Stomach (tissue), 9 donors: Measurements from ENCODE around the gene SUPT4H1. TPM values are rescaled to one million over a fixed set of nuclear protein-coding genes. Genes with fewer than 3 reads are reported as not detected.

Source experiments
- DNase-seq, 2 donors: peaks; one replicate each; pipeline versions ENCODE4 v3.0.0 to v3.0.0-alpha.2; 2013 to 2019
- H3K27ac ChIP-seq, 5 donors: fragments of 200-600 bp in 4 of 5; sonication (generic) in 4 of 5; one replicate each; pipeline ENCODE4 v1.5.1; 2013 to 2019; ENCODE audit warnings: mild to moderate bottlenecking in 1 of 5, moderate library complexity in 1 of 5
- H3K27me3 ChIP-seq, 3 donors: fragments of 200-600 bp; sonication (generic); one replicate each; pipeline ENCODE4 v1.5.1; 2017 to 2019; ENCODE audit warnings: mixed run types in 1 of 3
- H3K36me3 ChIP-seq, 4 donors: fragments of 200-600 bp; sonication (generic); 1 replicate in 3 of 4; 2 replicates in 1 of 4; pipeline ENCODE4 v1.5.1; 2016 to 2019
- H3K4me1 ChIP-seq, 4 donors: fragments of 200-600 bp; sonication (generic); one replicate each; pipeline ENCODE4 v1.5.1; 2016 to 2019
- H3K4me3 ChIP-seq, 4 donors: fragments of 200-600 bp; sonication (generic) in 3 of 4; one replicate each; pipeline ENCODE4 v1.5.1; 2016 to 2019; ENCODE audit warnings: mild to moderate bottlenecking in 1 of 4
- H3K9me3 ChIP-seq, 4 donors: fragments of 200-600 bp; sonication (generic); one replicate each; pipeline ENCODE4 v1.5.1; 2016 to 2019
- EP300 ChIP-seq: sonication (generic); formaldehyde crosslinking; IDR thresholded peaks from one replicate; pipeline ENCODE4 v1.6.1; 2017; ENCODE audit warnings: antibody characterized with exemption
- POLR2A ChIP-seq, 4 donors: fragments of 450-650 bp; IDR thresholded peaks; one replicate each; pipeline ENCODE4 v1.6.1; 2016; ENCODE audit warnings: antibody characterized with exemption in 4 of 4, control low read depth in 2 of 4, mild to moderate bottlenecking in 1 of 4, moderate library complexity in 1 of 4
- POLR2AphosphoS5 ChIP-seq, 3 donors: sonication (generic); formaldehyde crosslinking; IDR thresholded peaks; one replicate each; pipeline ENCODE4 v1.6.1; 2016; ENCODE audit warnings: antibody characterized with exemption in 3 of 3
- WGBS, 5 donors: extraction: QIAGEN DNeasy Blood & Tissue Kit in 3 of 5; methylation state at CpG; one replicate each; pipeline versions ENCODE4 v1.1.5 to v1.1.7; 2013 to 2018; 5-methylcytosine and 5-hydroxymethylcytosine counted together
- intact Hi-C: fragments of 100-400 bp; cut with DNase I; formaldehyde crosslinking; loops from one replicate; pipeline ENCODE4 v1.15.1; 2023; ENCODE audit warnings: low total_unique reads
- polyA plus RNA-seq, 3 donors: library from polyadenylated mRNA; stranded (reverse); fragments of 200-250 nt; gene quantifications; one replicate each; pipeline ENCODE4 v1.2.3, GENCODE V29; 2013
- total RNA-seq, 5 donors: library from RNA; depleted of rRNA; stranded (reverse); fragments of >200 nt; gene quantifications; one replicate each; pipeline versions ENCODE4 v1.1.0 to v1.2.3, GENCODE V29; 2014 to 2016
- TF ChIP-seq, protein P1 (sequence below), 7 experiments: fragments of 450-650 bp in 4 of 7; fragments of 200-600 bp in 3 of 7; sonication (generic) in 3 of 7; IDR thresholded peaks; one replicate each; pipeline ENCODE4 v1.5.1; 2016 to 2019; ENCODE audit warnings: antibody characterized with exemption in 7 of 7, control low read depth in 2 of 7, mild to moderate bottlenecking in 1 of 7
- donor health status: healthy with polysubstance abuse.
- donor health status: Bipolar disorder and iron deficiency.
- donor health status: healthy.

SUPT4H1 gene
- total and polyA plus RNA-seq, 8 donors, result 6.7 to 80.9 (median 43.1) TPM

DNA sequence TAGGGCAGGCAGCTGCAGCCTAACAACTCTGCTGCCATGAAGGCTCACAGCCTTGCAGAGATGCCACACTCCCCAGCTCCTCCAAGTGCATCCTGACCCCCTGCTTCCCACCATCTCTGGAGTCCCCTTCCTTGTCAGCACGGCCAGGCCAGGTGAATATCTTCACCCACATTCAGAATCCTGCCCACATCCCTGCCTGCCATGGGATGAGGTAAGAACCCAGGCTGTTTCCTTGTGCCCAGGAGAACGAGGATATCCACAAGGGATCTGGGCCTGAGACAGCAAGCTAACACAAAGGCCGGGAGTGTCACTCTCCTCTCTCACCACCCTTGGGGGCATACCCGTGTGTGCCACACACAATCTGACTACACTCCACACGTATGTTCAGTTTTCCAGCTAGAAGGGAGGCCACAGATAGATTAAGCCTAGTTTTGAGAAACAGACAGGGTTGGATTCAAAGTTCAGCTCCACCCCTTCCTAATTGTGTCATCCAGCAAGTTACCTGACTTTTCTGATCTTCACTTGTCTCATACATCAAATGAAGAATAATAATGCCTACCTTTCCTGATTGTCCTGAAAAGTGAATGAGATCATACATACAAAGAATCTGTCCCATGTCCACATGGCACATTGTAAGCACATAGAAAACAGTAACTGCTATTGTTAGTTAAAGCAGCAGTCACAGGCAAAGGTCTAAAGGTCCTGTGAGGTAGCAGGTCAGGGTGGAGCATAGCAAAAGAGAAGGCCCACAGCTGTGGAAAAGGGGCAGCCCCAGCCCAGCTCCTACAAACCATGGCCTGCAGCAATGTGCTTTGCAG lies 17.4 kb upstream of the SUPT4H1 start:
- TF ChIP-seq POLR2AphosphoS5 (IDR thresholded peaks at IDR 0.05), result no peak
- no peak for TF ChIP-seq POLR2A (IDR thresholded peaks at IDR 0.05)
- no peak for TF ChIP-seq EP300
- TF ChIP-seq, protein P1, sequence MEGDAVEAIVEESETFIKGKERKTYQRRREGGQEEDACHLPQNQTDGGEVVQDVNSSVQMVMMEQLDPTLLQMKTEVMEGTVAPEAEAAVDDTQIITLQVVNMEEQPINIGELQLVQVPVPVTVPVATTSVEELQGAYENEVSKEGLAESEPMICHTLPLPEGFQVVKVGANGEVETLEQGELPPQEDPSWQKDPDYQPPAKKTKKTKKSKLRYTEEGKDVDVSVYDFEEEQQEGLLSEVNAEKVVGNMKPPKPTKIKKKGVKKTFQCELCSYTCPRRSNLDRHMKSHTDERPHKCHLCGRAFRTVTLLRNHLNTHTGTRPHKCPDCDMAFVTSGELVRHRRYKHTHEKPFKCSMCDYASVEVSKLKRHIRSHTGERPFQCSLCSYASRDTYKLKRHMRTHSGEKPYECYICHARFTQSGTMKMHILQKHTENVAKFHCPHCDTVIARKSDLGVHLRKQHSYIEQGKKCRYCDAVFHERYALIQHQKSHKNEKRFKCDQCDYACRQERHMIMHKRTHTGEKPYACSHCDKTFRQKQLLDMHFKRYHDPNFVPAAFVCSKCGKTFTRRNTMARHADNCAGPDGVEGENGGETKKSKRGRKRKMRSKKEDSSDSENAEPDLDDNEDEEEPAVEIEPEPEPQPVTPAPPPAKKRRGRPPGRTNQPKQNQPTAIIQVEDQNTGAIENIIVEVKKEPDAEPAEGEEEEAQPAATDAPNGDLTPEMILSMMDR (IDR thresholded peaks at IDR 0.05), result no peak
- H3K9me3 ChIP-seq, result no peaks in the 10 kb centered on the region
- H3K36me3 ChIP-seq, result peaks cover 0 to 5% (median 0%) of the 10 kb centered on the region in 4 donors
- intact Hi-C loops, result no loop called here
- peak in 1 of 2 donors; percentile 59 for DNase-seq
- peaks cover 6 to 26% (median 24%) of the 10 kb centered on the region in 4 donors for H3K4me1 ChIP-seq
- H3K27ac ChIP-seq, result peak overlapping the region in 1 of 5 donors; percentile 1
- WGBS, 5 donors, result 49 to 71% (median 50%) methylated on average over 5 of the region's 5 CpGs
- H3K27me3 ChIP-seq, result no peaks in the 10 kb centered on the region
- H3K4me3 ChIP-seq, result no peak overlapping the region

DNA sequence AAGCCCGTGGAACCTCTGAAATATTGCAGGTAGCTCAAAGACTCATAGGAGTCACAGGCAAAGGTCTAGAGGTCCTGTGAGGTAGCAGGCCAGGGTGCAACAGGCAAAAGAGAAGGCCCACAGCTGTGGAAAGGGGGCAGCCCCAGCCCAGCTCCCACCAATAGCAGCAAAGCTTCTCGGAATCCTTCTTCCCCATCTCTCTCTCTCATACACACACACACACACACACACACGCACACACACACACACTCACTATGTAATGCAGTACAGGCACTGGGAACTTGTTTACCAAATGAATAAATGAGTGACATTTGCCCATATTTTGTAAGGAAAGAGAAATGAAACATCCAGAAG lies 16.8 kb upstream of the SUPT4H1 start:
- TF ChIP-seq, protein P1 (IDR thresholded peaks at IDR 0.05), result no peak
- TF ChIP-seq EP300 (no peak), POLR2AphosphoS5 (IDR thresholded peaks at IDR 0.05) (no peak), POLR2A (IDR thresholded peaks at IDR 0.05) (no peak)
- intact Hi-C loops, result no loop called here
- Histone ChIP-seq H3K9me3 (no peaks in the 10 kb centered on the region), H3K36me3 (peaks cover 0 to 5% (median 0%) of the 10 kb centered on the region in 4 donors), H3K4me1 (peaks cover 12 to 32% (median 28%) of the 10 kb centered on the region in 4 donors), H3K27ac (peak overlapping the region in 1 of 5 donors; percentile 1), H3K27me3 (no peaks in the 10 kb centered on the region), H3K4me3 (no peak overlapping the region)
- 70 to 81% (median 76%) methylated on average over 3 of the region's 3 CpGs for WGBS, 5 donors
- DNase-seq, result no peak

DNA sequence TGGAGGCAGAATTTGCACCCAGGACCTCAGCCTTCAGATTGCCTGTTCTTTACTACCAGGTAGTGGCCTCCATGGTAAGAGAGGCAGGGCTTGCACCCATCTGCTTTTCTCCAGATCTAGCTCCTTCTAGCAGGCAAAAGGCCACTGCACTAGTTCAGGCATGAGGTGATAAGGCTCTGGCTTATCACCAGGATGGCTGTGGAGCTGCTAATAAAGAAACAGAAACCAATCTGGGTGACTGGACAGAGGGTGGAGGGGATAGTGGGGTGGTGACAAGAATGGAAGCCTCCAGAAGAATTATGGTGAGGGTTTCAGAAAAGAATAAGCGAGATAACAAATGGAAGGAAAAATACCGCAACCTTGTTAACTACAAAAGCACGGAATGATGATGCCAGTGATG lies 15.5 kb upstream of the SUPT4H1 start:
- H3K4me3 ChIP-seq, result no peak overlapping the region
- peaks cover 13 to 34% (median 31%) of the 10 kb centered on the region in 4 donors for H3K4me1 ChIP-seq
- no peaks in the 10 kb centered on the region for H3K27me3 ChIP-seq
- H3K27ac ChIP-seq, result peak overlapping the region in 2 of 5 donors; percentile 1 to 12
- H3K36me3 ChIP-seq, result peaks cover 0 to 5% (median 2%) of the 10 kb centered on the region in 4 donors
- 80 to 96% (median 89%) methylated on average over 3 of the region's 3 CpGs for WGBS, 5 donors
- TF ChIP-seq POLR2AphosphoS5 (IDR thresholded peaks at IDR 0.05) (peak in 1 of 3 donors; percentile 39), EP300 (no peak)
- intact Hi-C loops, result no loop called here
- peak; percentile 49 to 60 for DNase-seq
- no peaks in the 10 kb centered on the region for H3K9me3 ChIP-seq

DNA sequence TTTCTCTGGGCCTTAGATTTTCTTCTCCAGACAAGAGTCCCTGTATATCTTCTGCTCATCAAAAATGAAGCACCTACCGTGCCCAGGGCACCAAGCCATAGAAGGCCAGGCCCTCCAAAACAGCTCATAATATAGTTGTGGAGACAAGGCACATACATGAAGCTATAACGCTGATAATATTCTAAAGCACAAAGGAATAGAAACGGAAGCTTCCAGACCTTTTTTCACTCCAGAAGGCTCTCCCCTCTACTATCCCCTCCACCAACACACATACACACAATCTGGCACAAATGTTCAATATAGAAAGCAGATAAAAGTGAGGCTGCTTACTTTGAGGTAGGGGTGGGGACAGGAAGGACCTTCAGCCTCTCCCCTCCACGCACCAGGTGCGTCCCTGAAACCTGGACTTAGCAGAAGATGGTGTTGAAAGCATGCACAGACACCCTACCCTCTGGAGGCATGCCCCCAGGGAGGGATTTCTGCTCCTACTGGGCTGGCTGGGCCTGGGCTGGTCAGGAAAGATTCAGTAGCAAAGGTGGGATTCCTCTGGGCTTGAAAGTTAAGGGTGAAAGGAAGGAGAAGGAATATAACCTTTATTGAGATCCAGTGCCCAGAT lies 14.1 kb upstream of the SUPT4H1 start:
- Histone ChIP-seq H3K4me3 (no peak overlapping the region), H3K27me3 (no peaks in the 10 kb centered on the region), H3K36me3 (peaks cover 0 to 5% (median 2%) of the 10 kb centered on the region in 4 donors), H3K9me3 (no peaks in the 10 kb centered on the region), H3K4me1 (peaks cover 13 to 34% (median 31%) of the 10 kb centered on the region in 4 donors), H3K27ac (no peak overlapping the region)
- DNase-seq, result no peak
- intact Hi-C loops, result no loop called here
- TF ChIP-seq EP300, result no peak
- TF ChIP-seq POLR2AphosphoS5 (IDR thresholded peaks at IDR 0.05), result no peak
- TF ChIP-seq, protein P1 (IDR thresholded peaks at IDR 0.05), result no peak
- no peak for TF ChIP-seq POLR2A (IDR thresholded peaks at IDR 0.05)
- 35 to 66% (median 51%) methylated on average over 5 of the region's 5 CpGs for WGBS, 5 donors
